Brain pericyte (primary cell): ENCODE data around the gene PDE8B.

Experiments
- DNase-seq: peaks from one replicate; pipeline ENCODE4 v3.0.0-alpha.2; 2012; ENCODE audit warnings: low read depth, low spot score

Gene PDE8B

GRCh38 chr5:77319117-77319804, 108.8 kb downstream of the PDE8B start:
- DNase-seq: no peak

DNA sequence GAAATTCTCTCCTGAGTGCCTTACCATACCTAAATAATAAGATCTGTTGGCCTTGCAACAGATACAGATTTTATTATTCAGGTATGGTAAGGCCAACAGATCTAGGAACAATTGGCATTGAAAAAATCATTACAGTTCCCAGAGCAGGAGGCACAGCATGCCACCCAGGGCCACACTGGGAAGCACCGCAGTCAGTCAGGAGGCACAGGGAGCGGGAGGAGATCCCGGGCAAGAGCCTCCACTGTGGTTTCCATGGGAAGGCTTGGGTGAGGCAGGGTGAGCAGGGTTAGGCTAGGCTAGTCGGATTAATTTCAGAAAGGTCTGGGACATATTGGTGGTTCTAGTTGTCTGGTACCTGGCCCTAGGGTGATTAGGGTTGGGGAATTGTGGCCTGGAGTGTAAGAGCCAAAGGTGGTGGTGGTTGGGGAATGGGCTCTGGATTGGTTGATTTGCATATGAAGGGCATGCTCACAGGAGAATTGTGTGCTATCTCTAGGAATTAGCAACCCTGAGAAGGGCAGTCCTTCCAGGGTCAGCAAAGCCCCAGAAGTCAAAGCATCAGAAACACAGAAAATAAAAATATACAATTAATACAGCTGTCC, 111.4 kb downstream of the PDE8B start:
- no peak for DNase-seq

DNA sequence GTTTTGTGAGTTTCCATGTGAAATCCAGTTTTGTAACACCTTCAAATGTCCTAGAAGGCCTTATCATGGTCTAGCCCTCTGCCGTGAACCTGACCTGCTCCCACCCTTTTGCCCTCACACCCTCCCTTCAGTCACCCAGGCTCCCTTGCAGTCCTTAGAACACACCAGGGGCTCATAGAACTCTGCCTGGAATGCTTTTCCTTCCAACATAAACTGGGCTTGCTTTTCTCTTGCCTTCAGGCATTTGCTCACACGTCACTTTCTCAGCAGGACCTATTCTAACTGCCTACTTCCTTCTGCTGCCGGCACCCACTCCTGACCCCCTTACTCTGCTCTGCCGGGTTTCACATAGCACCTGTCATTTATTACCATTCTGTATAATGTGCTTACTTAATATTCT, 111.9 kb downstream of the PDE8B start:
- DNase-seq: peak; percentile 67

DNA sequence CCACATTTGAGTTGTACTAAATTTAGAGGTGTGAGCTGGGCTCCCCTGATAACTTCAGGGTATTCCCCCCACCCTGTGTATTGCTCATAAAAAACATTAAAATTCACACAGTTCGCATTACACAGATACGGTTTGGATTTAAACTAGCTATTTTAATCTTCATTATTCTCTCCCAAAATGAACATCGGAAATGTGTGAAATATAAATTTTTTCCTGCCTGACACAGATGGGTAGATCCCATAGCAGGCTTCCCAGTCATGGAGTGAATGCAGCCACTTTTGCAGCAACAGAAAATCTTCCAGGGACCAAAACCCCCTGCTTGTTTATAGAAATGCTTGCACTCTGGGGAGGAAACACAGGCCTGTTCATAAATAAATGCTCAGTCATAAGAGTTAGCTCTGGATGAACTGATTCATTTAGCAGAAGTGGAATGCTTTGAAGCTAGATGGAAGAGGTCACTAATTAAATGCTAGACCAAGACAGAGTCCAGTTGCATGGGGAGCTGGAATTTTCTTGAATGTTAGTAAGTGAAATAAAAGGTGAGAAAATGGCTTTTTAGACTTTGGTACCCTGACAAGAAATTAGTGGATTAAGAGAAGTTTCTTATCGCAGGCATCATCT, 115.6 kb downstream of the PDE8B start:
- no peak for DNase-seq

- DNase-seq: no peak
Measured at GRCh38 chr5:77326986-77327734, 116.7 kb downstream of the PDE8B start.

DNA sequence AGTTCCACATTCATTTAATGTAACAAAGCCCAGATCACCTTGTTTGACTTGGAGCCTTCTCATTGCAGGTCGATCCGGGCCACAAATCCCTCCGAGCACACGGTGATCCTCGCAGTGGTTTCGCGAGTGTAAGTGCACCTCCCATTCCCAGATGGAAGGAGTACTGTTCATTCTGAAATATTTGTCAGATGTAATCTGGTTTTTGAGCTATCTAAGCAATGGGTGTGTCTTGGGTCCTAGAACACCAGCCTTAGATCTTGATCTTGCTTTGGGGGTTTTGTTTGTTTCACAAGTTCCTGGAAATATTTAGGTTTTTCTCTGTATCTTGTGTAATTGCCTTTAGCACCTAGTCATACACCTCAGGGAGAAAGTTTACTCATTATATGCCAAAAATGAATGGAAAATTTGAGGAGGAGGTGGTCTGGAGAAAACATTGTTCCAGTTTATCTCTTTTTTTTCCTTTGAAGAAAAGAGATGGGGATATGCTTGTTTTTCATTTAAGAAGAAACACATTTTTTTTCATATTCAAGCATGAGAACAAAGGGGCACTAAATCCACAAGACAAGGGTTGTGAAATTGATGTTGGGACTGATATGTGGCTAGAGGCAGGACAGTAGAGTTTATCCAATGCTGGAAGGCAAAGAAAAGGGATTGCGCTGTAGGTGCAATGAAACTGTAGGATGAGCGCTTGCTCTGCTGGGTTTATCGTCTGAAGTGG, 118.6 kb downstream of the PDE8B start:
- no peak for DNase-seq

DNA sequence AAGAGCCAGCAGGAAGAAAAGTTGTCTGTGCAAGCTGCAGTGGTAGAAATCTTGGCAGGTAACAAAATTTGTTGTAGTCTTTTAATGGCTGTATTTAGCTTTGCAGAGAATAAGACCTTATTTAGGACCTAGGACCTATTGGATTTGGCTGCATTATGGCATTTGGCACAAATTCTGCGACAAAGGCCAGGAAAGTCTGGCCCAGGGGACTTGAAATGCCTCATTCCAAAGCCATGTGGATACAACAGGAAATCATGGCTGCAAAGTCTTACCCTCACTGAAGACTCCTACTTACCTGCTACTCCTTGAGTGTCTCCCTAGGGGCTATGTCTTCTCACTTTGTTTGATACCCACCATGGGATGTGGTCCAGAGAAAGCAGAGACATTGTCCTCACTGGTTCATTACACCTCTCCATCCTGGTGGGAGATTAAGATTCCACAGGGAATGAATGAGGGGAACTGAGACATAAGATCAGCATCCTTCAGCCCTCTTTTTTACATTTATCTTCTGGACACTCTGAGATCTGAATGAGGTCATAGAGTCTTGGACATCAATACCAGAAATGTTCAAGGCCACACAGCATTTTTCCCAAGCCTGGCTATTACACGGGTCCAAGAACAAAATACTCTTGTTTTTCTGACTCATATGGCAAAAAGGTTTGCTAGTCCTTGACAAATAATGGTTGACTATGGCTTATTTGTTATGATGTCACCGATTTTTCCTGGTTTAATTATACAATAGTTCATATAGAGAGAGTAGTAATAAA, 119.4 kb downstream of the PDE8B start:
- no peak for DNase-seq

DNA sequence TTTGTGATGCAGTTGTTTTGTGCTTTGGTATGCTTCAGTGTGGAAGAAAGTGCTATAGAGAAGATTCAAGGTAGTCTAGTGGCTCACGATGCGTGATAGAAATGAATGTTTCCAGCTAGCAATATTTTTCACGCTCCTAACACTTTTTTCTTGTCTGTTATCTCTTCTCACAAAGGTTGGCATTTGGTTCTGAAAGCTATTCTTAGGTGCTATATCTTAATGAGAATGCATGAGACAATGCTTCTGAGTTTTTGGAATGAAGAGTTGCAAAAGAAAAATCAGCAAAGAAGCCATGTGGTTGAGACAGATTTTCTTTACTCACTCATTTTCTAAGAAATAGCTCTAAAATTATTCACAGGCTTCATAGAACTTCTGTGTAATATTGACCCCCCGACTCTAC, 122.6 kb downstream of the PDE8B start:
- DNase-seq: no peak

DNA sequence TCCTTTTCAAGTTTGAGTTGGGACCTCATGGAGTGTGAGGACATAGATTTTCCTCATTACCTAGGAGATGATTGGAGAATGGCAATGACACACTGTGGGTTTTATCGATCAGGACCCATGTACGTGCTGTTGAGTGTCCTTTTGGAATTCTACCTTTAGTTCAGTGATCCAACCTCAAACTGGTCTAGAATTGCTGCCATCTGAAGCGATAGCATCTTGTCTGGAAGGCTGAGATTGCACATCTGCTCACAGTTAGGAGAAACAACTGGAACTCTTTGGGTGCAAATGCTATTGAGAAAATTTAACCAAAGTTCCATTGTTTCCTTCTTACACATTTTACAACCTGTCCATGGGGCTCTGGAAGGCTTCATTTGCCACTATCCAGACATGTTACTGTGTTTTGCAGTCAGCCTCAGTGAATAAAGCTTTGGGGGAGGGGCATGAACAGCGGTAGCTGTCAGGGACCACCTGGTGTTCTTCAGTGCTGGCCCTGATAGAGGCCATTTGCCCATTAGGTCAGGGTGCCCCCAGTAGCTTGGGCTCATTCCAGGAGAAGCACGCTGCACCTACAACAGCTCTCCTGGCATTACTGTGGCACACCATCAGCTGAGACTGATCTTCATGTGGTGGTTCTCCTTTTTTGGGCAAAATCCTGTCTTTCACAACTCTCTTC, 123.1 kb downstream of the PDE8B start:
- DNase-seq: no peak

GRCh38 chr5:77337246-77337645, 126.8 kb downstream of the PDE8B start:
- DNase-seq: no peak

GRCh38 chr5:77337686-77338085, 127.2 kb downstream of the PDE8B start:
- no peak for DNase-seq

- DNase-seq: no peak
Measured at GRCh38 chr5:77339337-77339890, 128.9 kb downstream of the PDE8B start.

DNA sequence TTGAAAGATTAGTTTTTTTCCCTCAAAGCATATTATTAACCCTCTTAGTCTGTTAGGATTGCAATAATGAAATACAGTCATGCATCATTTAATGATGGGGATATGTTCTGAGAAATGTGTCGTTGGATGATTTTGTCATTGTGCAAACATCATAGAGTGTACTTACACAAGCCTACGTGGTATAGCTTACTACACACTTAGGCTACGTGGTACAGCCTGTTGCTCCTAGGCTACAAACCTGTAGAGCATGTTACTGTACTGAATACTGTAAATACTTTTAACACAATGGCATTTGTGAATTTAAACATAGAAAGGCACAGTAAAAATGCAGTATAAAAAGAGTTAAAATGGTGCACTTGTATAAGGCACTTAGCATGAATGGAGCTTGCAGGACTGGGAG, 132.7 kb downstream of the PDE8B start:
- no peak for DNase-seq

GRCh38 chr5:77347435-77348098, 137.1 kb downstream of the PDE8B start:
- DNase-seq: no peak

DNA sequence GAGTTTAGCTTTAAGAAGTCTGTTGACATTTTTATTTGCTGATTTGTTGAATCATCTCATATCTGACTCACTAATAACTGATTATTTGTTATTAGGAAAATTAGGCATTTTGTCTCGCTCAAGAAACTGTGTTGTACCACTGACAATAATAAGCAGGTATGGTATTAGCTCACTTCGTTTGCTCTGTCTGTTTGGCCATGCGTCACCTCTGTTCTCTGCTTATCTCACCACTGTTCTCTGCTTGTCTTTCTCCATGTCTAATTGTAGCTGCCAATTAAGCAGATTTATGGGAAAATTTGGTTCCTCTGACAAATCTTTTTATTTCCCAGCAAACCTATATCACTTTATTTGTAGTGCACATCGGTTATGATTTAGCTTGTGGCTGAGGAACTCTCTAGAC, 142.8 kb downstream of the PDE8B start:
- no peak for DNase-seq

GRCh38 chr5:77354454-77354853, 144.0 kb downstream of the PDE8B start:
- DNase-seq: no peak

- DNase-seq: no peak
Measured at GRCh38 chr5:77355080-77355479, 144.6 kb downstream of the PDE8B start.

DNA sequence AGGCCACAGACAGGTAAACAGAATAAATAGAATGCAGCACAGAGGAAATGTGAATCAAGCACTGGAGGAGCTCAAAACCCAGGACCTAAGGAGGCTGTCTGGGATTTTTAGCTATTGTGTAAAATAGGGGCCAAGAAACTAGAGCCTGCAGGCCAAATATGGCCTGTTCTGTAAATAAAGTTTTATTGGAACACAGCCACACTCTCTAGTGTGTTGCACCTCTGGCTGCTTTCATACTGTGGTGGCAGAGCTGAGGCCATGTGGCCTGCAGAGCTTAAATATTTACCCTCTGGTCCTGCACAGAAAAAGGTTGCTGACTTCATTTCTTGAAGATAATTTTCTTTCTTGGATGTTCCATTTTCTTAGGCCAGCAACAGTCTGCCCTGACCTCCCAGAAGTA, 145.3 kb downstream of the PDE8B start:
- DNase-seq: no peak

DNA sequence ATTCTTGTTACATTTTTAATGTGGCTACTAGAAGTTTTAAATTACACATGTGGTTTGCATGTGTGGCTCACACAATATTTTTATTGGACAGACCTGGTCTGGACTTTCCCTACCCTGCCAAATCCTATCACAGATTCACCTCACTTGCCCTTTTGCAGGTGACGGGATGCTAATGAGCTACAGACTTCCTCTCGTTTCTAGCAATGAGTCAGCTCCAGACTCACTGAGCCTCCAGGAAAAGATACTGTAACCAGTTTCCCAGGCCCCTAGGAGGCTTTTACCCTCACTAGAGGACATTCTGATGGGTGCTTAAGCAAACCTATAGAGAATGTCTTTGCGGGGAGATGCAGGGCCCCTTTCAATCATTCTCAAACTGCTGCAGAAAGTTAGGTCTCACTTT, 146.3 kb downstream of the PDE8B start:
- no peak for DNase-seq
